IPS DF 4.7 (cell line): ENCODE measurements around the gene GFOD1.
"Not testable (repeated sequence)": the region's sequence is repeated elsewhere in the genome, so short reads cannot be mapped to it uniquely, and the experiment has no call there.

Experiments used
- DNase-seq: peaks from one replicate; pipeline ENCODE4 v3.0.0-alpha.2; 2013; ENCODE audit warnings: low spot score; ENCODE audit errors: extremely low read depth

The GFOD1 gene

DNA sequence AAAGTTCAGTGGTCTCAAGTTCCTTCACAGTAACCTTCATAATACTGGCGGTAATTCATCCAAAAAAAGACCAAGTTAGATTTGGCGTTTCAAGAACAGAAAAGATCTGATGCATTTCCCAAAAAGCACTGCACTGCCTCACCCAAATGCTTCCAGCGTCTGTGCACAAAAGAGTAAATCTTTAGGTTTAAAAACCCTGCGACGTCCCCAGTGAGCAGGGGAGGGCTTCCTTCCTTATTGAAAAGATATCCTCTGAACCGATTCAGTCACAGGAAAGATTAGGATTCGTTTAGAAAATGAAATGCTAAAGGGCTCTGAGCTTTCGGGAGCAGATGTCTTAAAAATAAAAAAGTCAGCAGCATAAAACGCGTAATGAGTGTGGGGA lies 159.7 kb downstream of the GFOD1 start:
- no peak for DNase-seq

DNA sequence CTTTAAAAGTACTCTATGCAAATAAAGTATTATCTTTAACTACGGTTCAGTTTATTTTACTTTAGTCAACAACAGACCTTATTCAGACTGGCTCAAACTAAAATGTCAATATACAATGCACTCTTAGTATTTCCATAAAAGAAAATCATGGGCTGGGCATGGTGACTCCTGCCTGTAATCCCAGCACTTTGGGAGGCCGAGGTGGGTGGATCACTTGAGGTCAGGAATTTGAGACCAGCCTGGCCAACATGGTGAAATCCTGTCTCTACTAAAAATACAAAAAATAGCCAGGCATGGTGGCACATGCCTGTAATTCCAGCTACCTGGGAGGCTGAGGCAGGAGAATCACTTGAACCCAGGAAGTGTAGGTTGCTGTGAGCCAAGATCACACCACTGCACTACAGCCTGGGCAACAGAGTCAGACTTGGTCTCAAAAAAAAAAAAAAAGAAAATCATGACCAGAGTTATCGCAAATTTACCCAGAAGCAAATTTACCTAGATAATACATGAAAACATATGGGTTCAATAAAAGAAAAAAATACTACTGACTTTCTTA lies 161.3 kb downstream of the GFOD1 start:
- not testable (repeated sequence) for DNase-seq

DNA sequence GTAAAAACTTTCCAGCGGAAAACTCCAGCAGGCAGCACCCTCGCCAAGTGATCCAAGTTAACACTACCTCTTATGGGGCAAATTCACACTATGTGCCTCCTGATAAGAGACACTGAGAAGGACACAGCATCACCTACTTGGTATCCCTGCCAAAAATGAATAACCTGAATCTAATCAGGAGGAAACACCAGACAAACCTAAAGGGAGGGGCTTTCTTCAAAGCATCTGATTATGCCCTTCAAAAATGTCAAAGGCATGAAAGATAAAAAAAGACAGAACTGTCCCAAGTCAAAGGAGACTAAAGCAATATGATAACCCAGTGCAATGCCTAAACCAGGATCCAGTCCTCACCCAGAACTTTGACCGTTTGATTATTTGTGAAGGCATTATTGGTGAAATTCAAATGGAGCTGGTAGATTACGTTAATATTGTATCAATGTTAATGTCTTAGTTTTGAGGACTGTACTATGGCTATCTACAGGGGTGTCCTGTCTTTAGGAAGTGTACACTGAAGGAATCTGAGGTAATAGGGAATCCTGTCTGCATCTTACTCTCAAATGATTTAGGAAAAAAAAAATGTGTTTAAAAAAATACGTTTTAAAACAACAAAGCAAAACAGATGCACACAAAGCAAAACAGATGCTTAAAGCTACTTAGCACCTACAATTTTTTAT lies 167.4 kb downstream of the GFOD1 start:
- no peak for DNase-seq

DNA sequence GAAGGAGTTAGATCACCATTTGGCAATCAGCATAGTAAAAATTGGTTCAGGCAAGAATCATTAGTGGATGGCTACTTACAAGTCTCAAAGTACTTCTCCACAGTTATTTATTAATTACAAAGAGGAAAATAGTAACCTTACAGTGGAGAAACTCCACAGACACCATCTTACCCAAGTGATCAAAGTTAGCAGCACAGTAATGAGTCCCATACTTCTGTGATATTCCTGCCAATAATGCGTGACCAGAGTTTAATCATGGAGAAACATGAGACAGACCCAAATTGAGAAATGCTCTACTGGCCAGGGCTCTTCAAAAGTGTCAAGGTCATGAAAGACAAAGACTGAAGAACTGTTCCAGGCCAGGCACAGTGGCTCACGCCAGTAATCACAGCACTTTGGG lies 168.6 kb downstream of the GFOD1 start:
- DNase-seq = no peak

DNA sequence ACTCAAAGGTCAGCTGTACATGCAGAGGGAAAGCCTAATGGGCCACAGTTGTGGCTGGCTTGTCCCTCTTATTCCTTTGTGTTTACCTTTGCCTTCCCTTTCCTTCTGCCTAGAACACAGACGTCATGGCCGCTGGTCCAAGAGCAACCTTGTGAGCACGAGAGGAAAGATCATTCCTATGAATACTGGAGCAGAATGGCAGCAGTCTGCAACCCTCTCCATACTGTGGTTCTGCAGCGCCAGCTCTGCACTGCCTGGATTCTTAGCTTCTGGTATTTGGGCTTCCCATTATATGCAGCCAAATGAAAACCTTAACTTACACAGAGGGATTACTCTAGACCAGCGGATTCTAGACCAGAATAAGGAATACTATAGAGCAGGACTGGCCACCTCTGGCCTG lies 171.5 kb downstream of the GFOD1 start:
- DNase-seq = no peak

DNA sequence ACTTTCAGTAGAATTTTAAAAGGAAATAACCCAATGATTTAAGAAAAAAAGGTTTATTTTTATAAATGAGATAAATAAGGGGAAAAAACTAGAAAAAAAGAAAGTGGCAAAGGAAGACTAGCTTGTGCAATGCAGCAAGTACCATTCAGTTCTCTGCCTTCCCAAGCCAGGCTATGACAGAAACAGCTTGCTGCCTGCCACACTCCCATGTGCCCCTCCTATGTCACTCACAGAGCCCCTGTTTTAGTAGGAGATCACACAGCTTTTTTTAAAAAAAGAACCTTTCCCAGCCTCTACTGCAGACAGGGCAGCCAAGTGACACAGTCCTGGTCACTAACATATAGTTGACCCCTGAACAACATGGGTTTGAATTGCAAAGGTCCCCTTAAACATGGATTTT lies 172.6 kb downstream of the GFOD1 start:
- no peak for DNase-seq

DNA sequence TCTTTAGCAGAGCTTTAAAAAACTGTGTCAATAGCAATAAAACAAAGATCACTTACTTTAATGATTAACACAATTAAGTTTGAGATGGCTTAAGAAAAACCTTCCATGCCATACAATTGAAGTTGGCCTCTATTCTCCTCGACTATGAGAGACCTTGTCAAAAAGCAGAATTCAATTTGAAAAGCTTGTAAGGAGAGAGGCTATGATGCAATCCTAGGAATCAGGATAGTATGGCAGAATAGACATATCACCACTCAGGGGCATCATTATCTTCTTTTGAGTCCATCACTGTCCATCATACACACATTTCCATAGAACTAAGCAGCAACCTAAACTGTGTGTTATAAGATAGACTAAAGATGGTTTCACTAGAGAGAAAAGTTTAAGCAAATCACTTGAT lies 176.2 kb downstream of the GFOD1 start:
- no peak for DNase-seq

DNA sequence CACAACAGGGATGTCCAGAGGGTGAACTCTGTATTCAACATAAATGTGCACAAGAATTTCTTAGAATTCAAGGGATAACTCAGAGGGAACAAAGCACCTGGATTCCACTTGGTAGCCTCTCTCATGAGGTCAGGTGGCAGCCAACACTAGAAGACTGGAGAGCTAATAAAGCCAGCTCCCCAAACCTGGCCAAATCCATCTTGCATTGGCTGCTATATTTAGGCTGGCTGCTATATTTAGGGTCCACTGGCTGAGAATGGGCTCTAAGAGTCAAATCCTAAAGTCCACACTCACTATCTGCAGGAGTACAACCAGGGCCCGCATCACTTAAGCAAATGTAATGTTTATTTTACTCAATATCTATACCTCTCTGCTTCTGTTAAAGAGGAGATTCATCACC lies 179.1 kb downstream of the GFOD1 start:
- no peak for DNase-seq
